Gastrocnemius medialis (tissue), 4 donors: ENCODE data around the gene SCGB1C2. TPM values are rescaled to one million over a fixed set of nuclear protein-coding genes. Genes with fewer than 3 reads are reported as not detected.
A peak's percentile ranks its signal among the peaks of the same experiment; 100 is the strongest.

Source experiments
- ATAC-seq, 2 donors: fragments of 150-250 bp; one replicate each; pipeline ENCODE4 v1.9.1; 2016
- DNase-seq, 2 donors: peaks; one replicate each; pipeline ENCODE4 v3.0.0-alpha.2; 2019
- H3K27ac ChIP-seq, 4 donors: fragments of 200-600 bp; sonication (generic); 1 replicate in 1 of 4; 2 replicates in 3 of 4; pipeline ENCODE4 v1.5.1; 2016 to 2018; ENCODE audit warnings: mild to moderate bottlenecking in 2 of 4, moderate library complexity in 1 of 4
- H3K27me3 ChIP-seq, 3 donors: fragments of 200-600 bp; sonication (generic) in 2 of 3; 1 replicate in 1 of 3; 2 replicates in 2 of 3; pipeline versions ENCODE4 v1.5.1 to v1.6.0; 2016 to 2019; ENCODE audit warnings: mild to moderate bottlenecking in 1 of 3, moderate library complexity in 1 of 3
- H3K36me3 ChIP-seq, 2 donors: fragments of 200-600 bp; sonication (generic) in 1 of 2; one replicate each; pipeline ENCODE4 v1.5.1; 2017 to 2018
- H3K4me1 ChIP-seq, 2 donors: fragments of 200-600 bp; sonication (generic) in 1 of 2; one replicate each; pipeline ENCODE4 v1.5.1; 2016 to 2017; ENCODE audit warnings: mild to moderate bottlenecking in 2 of 2
- H3K4me3 ChIP-seq, 4 donors: fragments of 200-600 bp; sonication (generic) in 3 of 4; 1 replicate in 1 of 4; 2 replicates in 3 of 4; pipeline ENCODE4 v1.5.1; 2016 to 2019; ENCODE audit warnings: mild to moderate bottlenecking in 2 of 4
- H3K9me3 ChIP-seq, 3 donors: fragments of 200-600 bp; sonication (generic) in 2 of 3; 1 replicate in 1 of 3; 2 replicates in 2 of 3; pipeline ENCODE4 v1.5.1; 2016 to 2019
- POLR2A ChIP-seq, 2 donors: fragments of 450-650 bp; IDR thresholded peaks; one replicate each; pipeline ENCODE4 v1.6.1; 2017; ENCODE audit warnings: antibody characterized with exemption in 2 of 2, mild to moderate bottlenecking in 2 of 2, moderate library complexity in 2 of 2
- in situ Hi-C, 4 donors: fragments of 200-750 bp; cut with MboI; loops; one replicate each; pipeline versions ENCODE4 v1.15.0 to v1.8.0; 2017; ENCODE audit warnings: low sequenced_read_pairs in 4 of 4
- intact Hi-C: fragments of 100-400 bp; cut with DNase I; formaldehyde crosslinking; loops from one replicate; pipeline ENCODE4 v1.15.1; 2023; ENCODE audit warnings: low total_unique reads
- total RNA-seq, 4 donors: library from RNA; depleted of rRNA; stranded (reverse); fragments of >200 nt; gene quantifications; one replicate each; pipeline versions ENCODE4 v1.1.0 to v1.2.3, GENCODE V29; 2016
- TF ChIP-seq, protein P1 (sequence below), 5 experiments: fragments of 450-650 bp in 3 of 5; fragments of 200-600 bp in 2 of 5; sonication (generic) in 2 of 5; IDR thresholded peaks in 4 of 5; conservative IDR thresholded peaks in 1 of 5; 1 replicate in 4 of 5; 2 replicates in 1 of 5; pipeline ENCODE4 v1.5.1; 2016 to 2019; ENCODE audit warnings: antibody characterized with exemption in 5 of 5, mild to moderate bottlenecking in 3 of 5, moderate library complexity in 3 of 5

SCGB1C2 gene
- total RNA-seq, 4 donors from 2014 or later = not detected

DNA sequence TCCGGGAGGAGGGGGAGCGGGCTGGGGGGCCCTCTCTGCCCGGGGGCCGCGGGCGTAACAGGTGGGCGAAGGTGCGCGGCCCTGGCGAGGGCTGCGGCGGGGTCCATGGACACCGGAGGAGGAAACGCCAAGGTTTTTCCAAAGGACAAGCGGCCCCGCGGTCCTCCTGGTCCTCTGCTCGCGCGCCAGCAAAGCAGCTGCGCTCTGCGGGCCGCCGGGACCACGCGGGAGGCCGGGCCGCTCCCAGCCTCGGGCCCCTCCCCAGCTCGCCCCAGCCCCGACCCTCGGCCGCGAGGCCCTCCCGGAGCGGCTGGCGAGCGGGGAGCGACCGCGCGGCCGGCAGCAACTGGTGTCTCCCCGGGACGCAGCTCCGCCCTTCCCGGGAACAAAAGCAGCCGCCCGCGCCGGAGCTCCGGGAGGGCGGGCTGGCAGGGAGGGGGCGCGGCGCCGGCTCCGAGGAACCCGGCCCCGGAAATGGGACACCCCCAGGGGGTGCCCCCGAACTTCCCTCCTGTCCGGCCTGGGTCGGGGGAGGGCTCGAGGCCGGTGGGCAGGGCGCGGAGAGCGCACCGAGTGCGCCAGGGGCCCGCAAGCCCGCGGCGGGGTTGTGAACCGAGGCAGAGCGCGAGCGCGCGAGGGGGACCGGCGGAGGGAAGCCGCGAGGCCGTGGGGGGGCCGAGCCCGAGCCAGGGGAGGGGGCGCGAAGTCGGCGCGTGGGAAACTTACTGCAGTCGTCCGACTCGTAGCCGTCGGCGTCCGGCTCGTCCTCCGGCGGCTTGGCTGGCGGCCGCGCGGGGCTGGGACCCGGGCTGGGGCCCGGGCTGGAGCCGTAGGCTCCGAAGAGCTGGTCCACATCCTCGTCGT is 43.2 kb downstream of the SCGB1C2 start:
- H3K9me3 ChIP-seq = no peaks in the 10 kb centered on the region
- H3K36me3 ChIP-seq = no peaks in the 10 kb centered on the region
- H3K4me3 ChIP-seq = peak overlapping the region; percentile 39 to 54 (median 48)
- intact Hi-C loops = no loop called here
- no peak for DNase-seq
- TF ChIP-seq, protein P1, sequence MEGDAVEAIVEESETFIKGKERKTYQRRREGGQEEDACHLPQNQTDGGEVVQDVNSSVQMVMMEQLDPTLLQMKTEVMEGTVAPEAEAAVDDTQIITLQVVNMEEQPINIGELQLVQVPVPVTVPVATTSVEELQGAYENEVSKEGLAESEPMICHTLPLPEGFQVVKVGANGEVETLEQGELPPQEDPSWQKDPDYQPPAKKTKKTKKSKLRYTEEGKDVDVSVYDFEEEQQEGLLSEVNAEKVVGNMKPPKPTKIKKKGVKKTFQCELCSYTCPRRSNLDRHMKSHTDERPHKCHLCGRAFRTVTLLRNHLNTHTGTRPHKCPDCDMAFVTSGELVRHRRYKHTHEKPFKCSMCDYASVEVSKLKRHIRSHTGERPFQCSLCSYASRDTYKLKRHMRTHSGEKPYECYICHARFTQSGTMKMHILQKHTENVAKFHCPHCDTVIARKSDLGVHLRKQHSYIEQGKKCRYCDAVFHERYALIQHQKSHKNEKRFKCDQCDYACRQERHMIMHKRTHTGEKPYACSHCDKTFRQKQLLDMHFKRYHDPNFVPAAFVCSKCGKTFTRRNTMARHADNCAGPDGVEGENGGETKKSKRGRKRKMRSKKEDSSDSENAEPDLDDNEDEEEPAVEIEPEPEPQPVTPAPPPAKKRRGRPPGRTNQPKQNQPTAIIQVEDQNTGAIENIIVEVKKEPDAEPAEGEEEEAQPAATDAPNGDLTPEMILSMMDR (IDR thresholded peaks at IDR 0.05 in 4 of 5, conservative IDR thresholded peaks at IDR 0.05 in 1 of 5) = no peak
- TF ChIP-seq POLR2A (IDR thresholded peaks at IDR 0.05) = peak in 1 of 2 donors; percentile 14
- no peaks in the 10 kb centered on the region for H3K4me1 ChIP-seq
- peaks cover 9 to 25% (median 13%) of the 10 kb centered on the region in 3 donors for H3K27me3 ChIP-seq
- in situ Hi-C loops = no loop called here
- no peak for ATAC-seq
- peak overlapping the region in 3 of 4 donors; percentile 66 to 77 (median 71) for H3K27ac ChIP-seq

DNA sequence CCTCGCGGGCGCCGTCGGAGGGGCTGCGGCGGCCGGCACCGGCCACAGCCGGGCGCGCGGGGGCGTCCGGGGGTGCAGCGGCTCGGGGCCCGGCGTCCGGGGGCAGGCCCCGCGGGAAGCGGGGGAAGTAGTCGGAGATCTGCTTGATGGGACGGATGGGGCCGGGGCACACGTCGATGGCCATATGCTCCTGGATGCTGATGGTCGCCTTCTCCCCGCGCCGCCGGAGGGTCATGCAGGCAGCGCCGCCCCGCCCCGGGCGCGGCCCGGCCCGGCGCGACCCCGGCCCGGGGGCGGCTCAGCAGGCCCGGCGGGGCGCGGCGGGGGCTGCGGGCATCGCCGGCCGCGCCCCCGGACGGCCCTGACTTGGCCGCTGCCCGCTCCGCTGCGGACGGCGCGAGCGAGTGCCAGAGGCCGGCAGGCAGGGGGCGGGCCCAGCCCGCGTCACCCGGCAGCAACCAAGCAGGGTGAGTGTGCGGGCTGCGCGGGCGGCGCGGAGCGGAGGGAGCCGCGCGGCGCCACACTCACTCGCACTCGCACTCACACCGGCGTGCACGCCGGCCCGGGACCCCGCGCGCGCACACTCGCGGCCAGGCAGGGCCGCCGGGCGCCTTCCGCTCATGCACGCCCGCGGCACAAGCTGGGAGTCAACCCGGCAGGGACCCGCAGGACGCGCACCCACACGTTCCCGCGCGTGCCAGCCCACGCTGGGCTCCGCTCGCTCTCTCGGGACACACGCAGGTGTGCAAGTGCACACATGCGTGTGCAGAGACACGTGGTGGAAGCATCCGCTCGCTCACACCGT is 44.1 kb downstream of the SCGB1C2 start, which contains the start of gene DOC2B:
DOC2B (minus strand) TSS at position 406 of the 805 bp plus-strand sequence; CDS start at position 235, 171 bp downstream.
- no peaks in the 10 kb centered on the region for H3K36me3 ChIP-seq
- H3K27ac ChIP-seq = peak within 1 kb of the TSS in 3 of 4 donors; percentile 66 to 77 (median 71)
- intact Hi-C loops (no loop called here), in situ Hi-C loops (no loop called here)
- H3K9me3 ChIP-seq = no peaks in the 10 kb centered on the region
- H3K4me1 ChIP-seq = no peaks in the 10 kb centered on the region
- H3K4me3 ChIP-seq = peak within 1 kb of the TSS; percentile 39 to 54 (median 48)
- ATAC-seq (peak; percentile 35 to 57), DNase-seq (no peak)
- H3K27me3 ChIP-seq = peaks cover 9 to 25% (median 13%) of the 10 kb centered on the region in 3 donors
- peak in 1 of 2 donors; percentile 38 for TF ChIP-seq POLR2A (IDR thresholded peaks at IDR 0.05)
- TF ChIP-seq, protein P1 (IDR thresholded peaks at IDR 0.05 in 4 of 5, conservative IDR thresholded peaks at IDR 0.05 in 1 of 5) = no peak

DNA sequence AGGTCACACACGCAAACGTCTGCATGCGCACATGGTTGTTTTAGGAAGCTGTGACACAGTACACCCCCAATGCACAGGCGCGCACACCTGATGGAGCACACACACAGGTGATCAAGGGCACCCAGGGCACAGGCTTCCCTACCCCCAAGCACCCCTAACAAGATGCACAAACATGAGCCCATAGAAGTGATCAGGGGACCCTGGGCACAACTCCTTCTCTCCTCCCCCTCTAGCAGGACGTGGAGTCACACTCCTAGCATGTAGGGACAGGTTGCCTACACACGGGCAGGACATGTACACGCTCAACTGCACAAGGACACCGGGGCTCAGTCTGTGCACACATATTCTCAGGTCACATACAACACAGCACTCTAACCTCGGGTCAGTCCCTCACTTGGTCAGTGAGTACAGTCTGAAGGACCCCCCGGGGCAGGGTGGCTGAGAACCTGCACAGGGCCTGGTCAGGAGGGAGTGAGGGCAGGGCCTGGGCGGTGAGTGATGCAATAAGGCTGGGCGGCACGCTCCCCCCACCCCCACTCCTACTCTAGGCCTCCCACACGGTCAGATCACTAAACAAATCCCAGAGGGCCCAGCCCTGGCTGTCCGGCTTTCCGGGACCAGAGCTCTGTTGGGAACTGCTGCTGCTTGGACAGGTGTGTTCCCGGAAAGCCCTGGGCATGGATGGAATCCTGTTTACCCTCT is 44.8 kb downstream of the SCGB1C2 start:
- Histone ChIP-seq H3K4me3 (peak overlapping the region in 2 of 4 donors; percentile 30 to 48), H3K27me3 (peaks cover 9 to 25% (median 13%) of the 10 kb centered on the region in 3 donors), H3K36me3 (no peaks in the 10 kb centered on the region), H3K27ac (peak overlapping the region in 3 of 4 donors; percentile 33 to 43 (median 42)), H3K9me3 (no peaks in the 10 kb centered on the region), H3K4me1 (no peaks in the 10 kb centered on the region)
- TF ChIP-seq, protein P1 (IDR thresholded peaks at IDR 0.05 in 4 of 5, conservative IDR thresholded peaks at IDR 0.05 in 1 of 5) = no peak
- no peak for TF ChIP-seq POLR2A (IDR thresholded peaks at IDR 0.05)
- in situ Hi-C loops (no loop called here), intact Hi-C loops (no loop called here)
- DNase-seq (no peak), ATAC-seq (no peak)

DNA sequence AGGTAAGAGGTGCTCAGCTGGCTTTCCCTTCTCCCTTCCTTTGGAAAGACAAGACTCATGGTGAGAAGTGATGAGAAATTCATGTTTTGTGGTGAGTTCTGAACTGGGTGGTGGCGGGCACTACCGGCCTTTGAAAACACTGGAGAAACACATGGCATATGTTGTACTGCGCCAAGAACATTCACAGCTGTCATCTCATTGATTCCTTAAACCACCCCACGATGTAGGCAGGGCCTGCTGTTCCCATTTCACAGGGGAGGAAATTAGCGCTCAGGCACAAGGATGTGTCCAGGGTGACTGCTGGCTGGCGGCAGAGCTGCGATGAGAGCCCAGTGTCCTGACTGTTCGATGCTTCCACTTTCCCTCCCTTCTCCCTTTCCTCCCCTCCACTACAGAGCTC is 45.7 kb downstream of the SCGB1C2 start:
- H3K4me1 ChIP-seq = no peaks in the 10 kb centered on the region
- no peak for TF ChIP-seq POLR2A (IDR thresholded peaks at IDR 0.05)
- TF ChIP-seq, protein P1 (IDR thresholded peaks at IDR 0.05 in 4 of 5, conservative IDR thresholded peaks at IDR 0.05 in 1 of 5) = no peak
- no peaks in the 10 kb centered on the region for H3K36me3 ChIP-seq
- no peak for ATAC-seq
- H3K27ac ChIP-seq = peak overlapping the region in 2 of 4 donors; percentile 41 to 42
- no peak for DNase-seq
- intact Hi-C loops (no loop called here), in situ Hi-C loops (no loop called here)
- H3K27me3 ChIP-seq = peaks cover 9 to 25% (median 13%) of the 10 kb centered on the region in 3 donors
- H3K4me3 ChIP-seq = no peak overlapping the region
- no peaks in the 10 kb centered on the region for H3K9me3 ChIP-seq
